Thyroid gland (tissue), 4 donors: Measurements from ENCODE around the gene RNF167. TPM values are rescaled to one million over a fixed set of nuclear protein-coding genes. Genes with fewer than 3 reads are reported as not detected.

ENCODE experiments used
- DNase-seq, 2 donors: peaks; one replicate each; pipeline ENCODE4 v3.0.0-alpha.2; 2019
- H3K27ac ChIP-seq, 3 donors: fragments of 200-600 bp; sonication (generic); 1 replicate in 2 of 3; 2 replicates in 1 of 3; pipeline ENCODE4 v1.5.1; 2016 to 2019; ENCODE audit warnings: mild to moderate bottlenecking in 1 of 3, moderate library complexity in 1 of 3
- H3K27me3 ChIP-seq: fragments of 200-600 bp; sonication (generic); one replicate; pipeline ENCODE4 v1.5.1; 2019
- H3K36me3 ChIP-seq, 2 donors: fragments of 200-600 bp; sonication (generic); one replicate each; pipeline ENCODE4 v1.5.1; 2016 to 2019
- H3K4me1 ChIP-seq, 2 donors: fragments of 200-600 bp; sonication (generic); one replicate each; pipeline ENCODE4 v1.5.1; 2017 to 2019
- H3K4me3 ChIP-seq, 3 donors: fragments of 200-600 bp; sonication (generic); replicated peaks in 1 of 3; 1 replicate in 2 of 3; 2 replicates in 1 of 3; pipeline ENCODE4 v1.5.1; 2016; ENCODE audit warnings: mild to moderate bottlenecking in 1 of 3
- H3K9me3 ChIP-seq: fragments of 200-600 bp; sonication (generic); one replicate; pipeline ENCODE4 v1.5.1; 2017
- POLR2A ChIP-seq, 2 donors: fragments of 450-650 bp; IDR thresholded peaks; one replicate each; pipeline ENCODE4 v1.6.1; 2017; ENCODE audit warnings: antibody characterized with exemption in 2 of 2, mild to moderate bottlenecking in 2 of 2, moderate library complexity in 1 of 2
- WGBS, 2 donors: methylation state at CpG; one replicate each; pipeline ENCODE4 v1.1.5; 2017; 5-methylcytosine and 5-hydroxymethylcytosine counted together
- intact Hi-C: fragments of 100-400 bp; cut with DNase I; formaldehyde crosslinking; loops from one replicate; pipeline ENCODE4 v1.15.1; 2023
- total RNA-seq, 4 donors: library from RNA; depleted of rRNA; stranded (reverse); fragments of >200 nt; gene quantifications; one replicate each; pipeline ENCODE4 v1.2.3, GENCODE V29; 2016
- TF ChIP-seq, protein P1 (sequence below), 6 experiments: fragments of 200-600 bp in 3 of 6; fragments of 450-650 bp in 3 of 6; sonication (generic) in 3 of 6; IDR thresholded peaks; one replicate each; pipeline ENCODE4 v1.5.1; 2016 to 2019; ENCODE audit warnings: antibody characterized with exemption in 6 of 6, mild to moderate bottlenecking in 2 of 6, inconsistent platforms in 1 of 6, moderate library complexity in 1 of 6

RNF167 gene
- total RNA-seq, 4 donors from 2014 or later = 47.1 to 77.0 (median 67.2) TPM

- H3K4me1 ChIP-seq = peaks cover 12 to 44% of the 10 kb centered on the region in 2 donors
- 7 to 9% methylated on average over 7 of the region's 7 CpGs for WGBS, 2 donors
- no peaks in the 10 kb centered on the region for H3K9me3 ChIP-seq
- TF ChIP-seq POLR2A (IDR thresholded peaks at IDR 0.05) = no peak
- TF ChIP-seq, protein P1, sequence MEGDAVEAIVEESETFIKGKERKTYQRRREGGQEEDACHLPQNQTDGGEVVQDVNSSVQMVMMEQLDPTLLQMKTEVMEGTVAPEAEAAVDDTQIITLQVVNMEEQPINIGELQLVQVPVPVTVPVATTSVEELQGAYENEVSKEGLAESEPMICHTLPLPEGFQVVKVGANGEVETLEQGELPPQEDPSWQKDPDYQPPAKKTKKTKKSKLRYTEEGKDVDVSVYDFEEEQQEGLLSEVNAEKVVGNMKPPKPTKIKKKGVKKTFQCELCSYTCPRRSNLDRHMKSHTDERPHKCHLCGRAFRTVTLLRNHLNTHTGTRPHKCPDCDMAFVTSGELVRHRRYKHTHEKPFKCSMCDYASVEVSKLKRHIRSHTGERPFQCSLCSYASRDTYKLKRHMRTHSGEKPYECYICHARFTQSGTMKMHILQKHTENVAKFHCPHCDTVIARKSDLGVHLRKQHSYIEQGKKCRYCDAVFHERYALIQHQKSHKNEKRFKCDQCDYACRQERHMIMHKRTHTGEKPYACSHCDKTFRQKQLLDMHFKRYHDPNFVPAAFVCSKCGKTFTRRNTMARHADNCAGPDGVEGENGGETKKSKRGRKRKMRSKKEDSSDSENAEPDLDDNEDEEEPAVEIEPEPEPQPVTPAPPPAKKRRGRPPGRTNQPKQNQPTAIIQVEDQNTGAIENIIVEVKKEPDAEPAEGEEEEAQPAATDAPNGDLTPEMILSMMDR (IDR thresholded peaks at IDR 0.05) = no peak
- H3K4me3 ChIP-seq = peak overlapping the region in 1 of 3 donors; percentile 98
- intact Hi-C loops = no loop called here
- peaks cover 7% of the 10 kb centered on the region in 2 donors for H3K36me3 ChIP-seq
- H3K27me3 ChIP-seq = no peaks in the 10 kb centered on the region
- DNase-seq = no peak
- peak overlapping the region; percentile 91 to 94 (median 94) for H3K27ac ChIP-seq
Measured at GRCh38 chr17:4947010-4947410, 6.9 kb downstream of the RNF167 start.

DNA sequence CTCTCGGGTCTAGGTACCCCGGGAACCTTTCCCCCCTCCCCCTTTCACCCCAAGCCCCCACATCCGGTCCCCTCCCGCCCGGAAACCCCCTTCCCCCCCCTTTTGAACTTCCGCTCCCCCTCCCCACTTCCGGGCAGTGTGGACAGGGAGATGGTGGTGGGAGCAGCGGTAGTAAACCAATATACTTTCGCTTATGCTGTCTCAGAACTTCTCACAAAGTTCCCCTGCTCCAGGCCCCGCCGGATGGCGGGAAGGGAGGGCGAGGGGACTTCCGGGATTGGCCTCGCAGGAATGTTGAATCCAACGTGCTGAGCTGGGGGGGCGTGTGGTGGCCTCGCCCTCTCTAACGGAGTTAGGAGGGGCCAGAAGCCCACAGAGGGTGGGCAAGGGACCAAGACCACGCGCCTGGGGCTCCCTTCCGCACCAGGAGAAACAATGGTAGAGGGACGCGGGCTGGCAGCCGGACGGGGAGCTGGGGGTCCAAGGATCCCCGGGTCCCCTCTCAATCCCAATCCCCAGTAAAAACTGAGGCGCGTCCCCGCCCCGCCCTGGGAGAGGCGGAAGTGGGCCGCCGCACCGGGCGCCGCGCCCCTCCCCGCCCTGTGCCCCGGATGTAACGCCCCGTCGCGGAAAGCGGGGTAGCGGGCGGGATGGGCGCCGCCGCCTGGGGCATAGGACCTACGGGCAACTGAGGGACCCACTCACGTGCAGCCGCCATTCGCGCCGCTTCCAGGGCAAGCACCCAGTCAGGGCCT, 7.5 kb downstream of the RNF167 start:
- DNase-seq = peak; percentile 55
- TF ChIP-seq POLR2A (IDR thresholded peaks at IDR 0.05) = no peak
- TF ChIP-seq, protein P1 (IDR thresholded peaks at IDR 0.05) = no peak
- H3K9me3 ChIP-seq = no peaks in the 10 kb centered on the region
- H3K36me3 ChIP-seq = peaks cover 7% of the 10 kb centered on the region in 2 donors
- 0 to 1% methylated on average over 9 to 13 of the region's 56 CpGs for WGBS, 2 donors
- peak overlapping the region; percentile 91 to 94 (median 94) for H3K27ac ChIP-seq
- peaks cover 12 to 50% of the 10 kb centered on the region in 2 donors for H3K4me1 ChIP-seq
- H3K27me3 ChIP-seq = no peaks in the 10 kb centered on the region
- H3K4me3 ChIP-seq = peak overlapping the region; percentile 98 to 99 (median 99)
- intact Hi-C loops = no loop called here

GRCh38 chr17:4948166-4948930, 8.3 kb downstream of the RNF167 start, which contains the start of gene PFN1:
TSS of gene PFN1 (minus strand) at chr17:4948530. CDS start at chr17:4948394, 136 bp downstream.
- Histone ChIP-seq H3K9me3 (no peaks in the 10 kb centered on the region), H3K36me3 (peaks cover 0 to 7% of the 10 kb centered on the region in 2 donors), H3K27ac (peak within 1 kb of the TSS; percentile 91 to 98 (median 94)), H3K4me3 (peak within 1 kb of the TSS; percentile 98 to 99 (median 99)), H3K4me1 (peaks cover 19 to 57% of the 10 kb centered on the region in 2 donors), H3K27me3 (no peaks in the 10 kb centered on the region)
- WGBS, 2 donors = 0% methylated on average over 17 to 28 of the region's 59 CpGs
- peak; percentile 90 to 92 for DNase-seq
- intact Hi-C loops = no loop called here
- TF ChIP-seq POLR2A (IDR thresholded peaks at IDR 0.05) = peak; percentile 70 to 77
- TF ChIP-seq, protein P1 (IDR thresholded peaks at IDR 0.05) = no peak

- 0 to 1% methylated on average over 9 to 32 of the region's 40 CpGs for WGBS, 2 donors
- DNase-seq = peak; percentile 82 to 85
- Histone ChIP-seq H3K4me1 (peaks cover 21 to 63% of the 10 kb centered on the region in 2 donors), H3K27me3 (no peaks in the 10 kb centered on the region), H3K27ac (peak overlapping the region; percentile 80 to 98 (median 94)), H3K36me3 (peaks cover 0 to 7% of the 10 kb centered on the region in 2 donors), H3K9me3 (no peaks in the 10 kb centered on the region), H3K4me3 (peak overlapping the region; percentile 41 to 98 (median 66))
- TF ChIP-seq POLR2A (IDR thresholded peaks at IDR 0.05) = peak; percentile 39 to 66
- TF ChIP-seq, protein P1 (IDR thresholded peaks at IDR 0.05) = peak in 2 of 6 experiments; percentile 9 to 15
- intact Hi-C loops = no loop called here
Measured at GRCh38 chr17:4948931-4949320, 8.9 kb downstream of the RNF167 start.
